PFSK-1 (cell line): Measurements from ENCODE around the gene TMPRSS11F.

Source experiments
- FOXP2 ChIP-seq: optimal IDR thresholded peaks from 2 replicates; pipeline ENCODE3; 2011; ENCODE audit warnings: borderline replicate concordance, control low read depth, inconsistent platforms; ENCODE audit not compliant: insufficient read depth; ENCODE audit errors: extremely low read length, extremely low read depth
- POLR2AphosphoS5 ChIP-seq: IDR thresholded peaks from 2 replicates; pipeline ENCODE4 v1.6.1; 2012; ENCODE audit warnings: low read depth, mild to moderate bottlenecking, control low read depth, low read length, moderate library complexity
- REST ChIP-seq, 2 experiments: IDR thresholded peaks; 2 replicates each; pipeline versions ENCODE4 v1.6.1 to v1.8.0; 2011 to 2012; ENCODE audit warnings: low read depth in 2 of 2, low read length in 2 of 2, control low read depth in 1 of 2, inconsistent platforms in 1 of 2, mild to moderate bottlenecking in 1 of 2, moderate library complexity in 1 of 2; ENCODE audit not compliant: insufficient read depth in 1 of 2
- SIN3A ChIP-seq: IDR thresholded peaks from 2 replicates; pipeline ENCODE4 v1.6.1; 2012; ENCODE audit warnings: mild to moderate bottlenecking, low read length, moderate library complexity, borderline replicate concordance; ENCODE audit not compliant: insufficient read depth
- TAF1 ChIP-seq: IDR thresholded peaks from 2 replicates; pipeline ENCODE4 v1.6.1; 2012; ENCODE audit warnings: low read length, control low read depth, borderline replicate concordance; ENCODE audit not compliant: insufficient read depth

TMPRSS11F gene

GRCh38 chr4:68167166-68167565 lies 37.5 kb upstream of the TMPRSS11F start:
- TF ChIP-seq TAF1 = no peak
- no peak for TF ChIP-seq POLR2AphosphoS5
- TF ChIP-seq FOXP2 = no peak
- TF ChIP-seq REST (IDR thresholded peaks at IDR 0.05; ENCODE audit: insufficient read depth in 1 of 2, low read depth in 2 of 2, low read length in 2 of 2) = no peak
- no peak for TF ChIP-seq SIN3A

GRCh38 chr4:68163754-68164153 lies 34.1 kb upstream of the TMPRSS11F start:
- TF ChIP-seq FOXP2 (no peak), POLR2AphosphoS5 (no peak), REST (IDR thresholded peaks at IDR 0.05; ENCODE audit: insufficient read depth in 1 of 2, low read depth in 2 of 2, low read length in 2 of 2) (no peak), SIN3A (no peak), TAF1 (no peak)

GRCh38 chr4:68162196-68162595 lies 32.5 kb upstream of the TMPRSS11F start:
- TF ChIP-seq FOXP2 = no peak
- TF ChIP-seq SIN3A = no peak
- no peak for TF ChIP-seq POLR2AphosphoS5
- no peak for TF ChIP-seq TAF1
- TF ChIP-seq REST (IDR thresholded peaks at IDR 0.05; ENCODE audit: insufficient read depth in 1 of 2, low read depth in 2 of 2, low read length in 2 of 2) = no peak

- TF ChIP-seq REST (IDR thresholded peaks at IDR 0.05; ENCODE audit: insufficient read depth in 1 of 2, low read depth in 2 of 2, low read length in 2 of 2) (no peak), SIN3A (no peak), POLR2AphosphoS5 (no peak), TAF1 (no peak), FOXP2 (no peak)
Observed at GRCh38 chr4:68152411-68152810, 22.7 kb upstream of the TMPRSS11F start.
